Erythroblast (primary cell): ENCODE results near the gene TMEM60.

Experiments used
- DNase-seq, 2 experiments: peaks; one replicate each; lab custom pipeline; 2025; lab: John Stamatoyannopoulos, UW
- GATA1 ChIP-seq: IDR thresholded peaks from 2 replicates; pipeline ENCODE4 v1.6.1; 2011; ENCODE audit warnings: low read depth, mild to moderate bottlenecking, control low read depth, low read length, moderate library complexity
- POLR2A ChIP-seq: IDR thresholded peaks from 2 replicates; pipeline ENCODE4 v1.6.1; 2011; ENCODE audit warnings: mild to moderate bottlenecking, low read length

Gene TMEM60

GRCh38 chr7:77778535-77778934, 19.7 kb downstream of the TMEM60 start:
- DNase-seq, result no peak
- TF ChIP-seq GATA1 (no peak), POLR2A (no peak)

- TF ChIP-seq POLR2A (no peak), GATA1 (no peak)
- no peak for DNase-seq
Measured at GRCh38 chr7:77771901-77772300, 26.3 kb downstream of the TMEM60 start.

DNA sequence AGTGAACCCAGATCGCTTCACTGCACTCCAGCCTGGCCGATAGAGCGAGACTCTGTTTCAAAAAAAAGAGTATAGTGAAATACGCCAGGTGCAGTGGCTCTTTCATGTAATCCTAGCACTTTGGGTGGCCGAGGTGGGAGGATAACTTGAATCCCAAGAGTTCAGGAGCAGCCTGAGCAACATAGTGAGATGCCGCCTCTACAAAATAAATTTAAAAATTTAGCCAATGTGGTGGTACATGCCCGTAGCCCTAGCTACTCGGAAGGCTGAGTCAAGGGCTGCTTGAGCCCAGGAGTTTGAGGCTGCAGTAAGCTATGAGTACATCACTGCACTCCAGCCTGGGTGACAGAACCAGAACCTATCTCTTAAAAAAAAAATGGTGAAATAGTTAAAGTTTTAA, 27.9 kb downstream of the TMEM60 start:
- TF ChIP-seq POLR2A (no peak), GATA1 (no peak)
- DNase-seq, result no peak

DNA sequence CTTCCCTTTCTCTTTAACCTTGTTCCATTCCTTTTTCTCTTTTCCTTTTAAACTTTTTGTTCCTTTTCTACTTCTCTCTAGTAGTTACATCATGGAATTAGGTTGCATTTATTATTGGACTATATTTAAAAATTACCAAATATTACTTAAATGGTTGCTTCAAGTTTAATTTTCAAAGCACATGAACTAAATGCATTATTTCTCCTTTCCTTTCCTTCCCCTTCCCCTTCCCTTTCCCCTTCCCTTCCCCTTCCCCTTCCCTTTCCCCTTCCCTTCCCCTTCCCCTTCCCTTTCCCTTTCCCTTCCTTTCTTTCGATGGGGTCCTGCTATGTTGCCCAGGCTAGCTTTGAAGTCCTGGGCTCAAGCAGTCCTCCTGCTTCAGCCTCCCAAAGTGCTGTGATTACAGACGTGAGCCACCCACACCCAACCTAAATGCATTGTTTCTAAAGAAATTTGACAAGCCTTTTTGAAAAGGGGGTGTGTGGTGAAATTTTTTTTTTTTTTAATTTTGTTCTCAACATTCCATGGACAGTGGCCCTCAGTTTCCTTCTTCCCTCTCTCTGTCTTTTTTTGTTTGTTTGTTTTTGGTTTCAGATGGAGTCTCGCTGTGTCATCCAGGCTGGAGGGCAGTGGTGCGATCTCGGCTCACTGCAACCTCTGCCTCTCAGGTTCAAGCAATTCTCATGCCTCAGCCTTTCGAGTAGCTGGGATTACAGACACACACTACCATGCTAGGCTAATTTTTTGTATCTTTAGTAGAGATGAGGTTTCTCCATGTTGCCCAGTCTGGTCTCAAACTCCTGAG, 31.2 kb downstream of the TMEM60 start:
- no peak for TF ChIP-seq POLR2A
- TF ChIP-seq GATA1, result no peak
- DNase-seq, result no peak

DNA sequence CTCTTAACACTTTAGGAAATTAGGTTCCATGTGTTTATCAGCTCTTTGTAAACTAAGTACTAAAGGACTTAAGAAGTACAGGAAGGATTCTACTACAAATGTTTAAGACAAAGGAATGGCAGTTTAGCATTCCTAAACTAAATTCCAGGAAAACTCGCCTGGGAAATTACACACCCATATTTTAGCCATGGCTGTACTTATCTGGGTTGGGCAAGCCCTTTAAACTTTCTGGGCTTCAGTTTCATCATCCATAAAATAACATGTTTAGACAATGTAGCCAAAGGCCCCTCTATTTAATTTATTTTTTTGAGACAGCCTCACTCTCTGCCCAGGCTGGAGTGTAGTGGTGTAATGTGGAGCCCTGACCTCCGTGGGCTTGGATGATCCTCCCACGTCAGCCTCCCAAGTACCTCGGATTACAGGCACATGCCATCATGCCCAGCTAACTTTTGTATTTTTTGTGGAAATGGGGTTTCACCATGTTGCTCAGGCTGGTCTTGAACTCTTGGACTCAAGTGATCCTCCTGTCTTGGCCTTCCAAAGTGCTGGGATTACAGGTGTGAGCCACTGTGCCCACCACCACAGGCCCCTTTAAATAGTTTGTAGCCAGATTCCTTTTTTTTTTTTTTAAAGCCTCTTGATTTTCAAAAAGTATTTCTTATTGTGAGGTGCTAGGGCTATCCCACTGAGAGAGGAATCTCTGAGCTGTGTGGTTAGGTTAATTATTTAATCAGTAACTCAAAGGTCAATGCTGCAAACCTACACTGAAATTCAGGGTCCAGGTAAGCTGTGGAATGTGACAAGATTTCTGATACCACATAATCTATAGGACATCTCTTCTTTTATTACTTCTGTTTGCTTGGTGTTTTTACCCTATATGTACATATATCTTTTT, 32.1 kb downstream of the TMEM60 start:
- TF ChIP-seq POLR2A (no peak), GATA1 (no peak)
- no peak for DNase-seq

DNA sequence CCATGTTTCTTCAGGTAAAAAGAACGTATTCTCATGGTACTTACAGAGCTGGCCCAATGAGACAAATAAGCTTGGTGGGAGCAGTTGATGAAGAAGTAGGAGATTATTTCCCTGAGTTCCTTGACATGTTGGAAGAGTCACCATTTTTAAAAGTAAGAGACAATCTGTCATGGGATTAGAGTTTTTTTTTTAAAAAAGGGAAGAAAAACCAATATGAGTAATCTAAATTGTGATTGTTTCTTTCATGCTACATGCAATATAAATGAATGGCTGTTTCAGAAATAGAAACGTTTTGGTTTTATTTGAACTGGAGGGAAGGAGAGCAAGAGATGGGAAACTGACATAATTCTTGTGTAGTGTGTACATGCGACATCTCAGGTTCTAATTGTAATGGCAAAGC, 32.8 kb downstream of the TMEM60 start:
- no peak for TF ChIP-seq POLR2A
- TF ChIP-seq GATA1, result no peak
- no peak for DNase-seq

- DNase-seq, result no peak
- no peak for TF ChIP-seq GATA1
- no peak for TF ChIP-seq POLR2A
Measured at GRCh38 chr7:77760809-77761453, 37.3 kb downstream of the TMEM60 start.

GRCh38 chr7:77759294-77759889, 38.8 kb downstream of the TMEM60 start:
- TF ChIP-seq GATA1 (no peak), POLR2A (no peak)
- peak; percentile 79 to 90 for DNase-seq

GRCh38 chr7:77757589-77757988, 40.6 kb downstream of the TMEM60 start:
- TF ChIP-seq GATA1 (no peak), POLR2A (no peak)
- no peak for DNase-seq

GRCh38 chr7:77753173-77753572, 45.1 kb downstream of the TMEM60 start:
- TF ChIP-seq POLR2A (no peak), GATA1 (no peak)
- no peak for DNase-seq

DNA sequence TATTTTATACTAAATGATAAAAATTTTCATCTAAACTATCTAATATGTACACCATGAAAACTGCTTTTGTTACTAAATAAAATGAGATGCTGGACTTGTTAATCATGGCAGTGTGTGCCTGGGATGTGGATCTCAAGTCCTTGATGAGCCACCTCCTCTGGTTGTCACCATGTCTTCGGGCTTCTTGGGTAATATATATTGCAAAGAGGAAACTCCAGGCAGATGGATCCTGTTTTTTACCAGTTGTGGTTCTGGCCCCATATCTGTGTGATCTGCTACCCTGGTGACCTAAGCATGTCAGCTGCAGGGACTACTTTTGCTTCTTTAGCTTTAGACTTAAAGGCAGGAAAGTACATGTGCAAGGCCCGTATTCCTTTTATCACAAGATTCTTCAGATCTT, 46.2 kb downstream of the TMEM60 start:
- TF ChIP-seq GATA1 (no peak), POLR2A (no peak)
- DNase-seq, result peak; percentile 74 to 77

GRCh38 chr7:77747718-77748117, 50.5 kb downstream of the TMEM60 start:
- no peak for DNase-seq
- TF ChIP-seq POLR2A, result no peak
- TF ChIP-seq GATA1, result no peak

GRCh38 chr7:77747178-77747577, 51.1 kb downstream of the TMEM60 start:
- no peak for TF ChIP-seq POLR2A
- no peak for TF ChIP-seq GATA1
- DNase-seq, result no peak

DNA sequence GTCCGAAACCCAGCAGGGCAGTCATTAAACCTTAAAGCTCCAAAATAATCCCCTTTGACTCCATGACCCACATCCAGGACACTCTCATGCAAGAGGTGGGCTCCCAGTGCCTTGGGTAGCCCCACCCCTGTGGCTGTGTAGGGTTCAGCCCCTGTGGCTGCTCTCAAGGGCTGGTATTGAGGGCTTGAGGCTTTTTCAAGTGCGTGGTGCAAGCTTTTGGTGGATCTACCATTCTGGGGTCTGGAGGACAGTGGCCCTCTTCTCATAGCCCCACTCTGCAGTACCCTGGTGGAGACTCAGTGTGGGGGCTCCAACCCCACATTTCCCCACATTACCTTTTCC, 51.4 kb downstream of the TMEM60 start:
- TF ChIP-seq GATA1 (no peak), POLR2A (no peak)
- no peak for DNase-seq
